ENCODE results near the gene MYO5B.
"Not testable (repeated sequence)": the region's sequence is repeated elsewhere in the genome, so short reads cannot be mapped to it uniquely, and the experiment has no call there.

Gene MYO5B

DNA sequence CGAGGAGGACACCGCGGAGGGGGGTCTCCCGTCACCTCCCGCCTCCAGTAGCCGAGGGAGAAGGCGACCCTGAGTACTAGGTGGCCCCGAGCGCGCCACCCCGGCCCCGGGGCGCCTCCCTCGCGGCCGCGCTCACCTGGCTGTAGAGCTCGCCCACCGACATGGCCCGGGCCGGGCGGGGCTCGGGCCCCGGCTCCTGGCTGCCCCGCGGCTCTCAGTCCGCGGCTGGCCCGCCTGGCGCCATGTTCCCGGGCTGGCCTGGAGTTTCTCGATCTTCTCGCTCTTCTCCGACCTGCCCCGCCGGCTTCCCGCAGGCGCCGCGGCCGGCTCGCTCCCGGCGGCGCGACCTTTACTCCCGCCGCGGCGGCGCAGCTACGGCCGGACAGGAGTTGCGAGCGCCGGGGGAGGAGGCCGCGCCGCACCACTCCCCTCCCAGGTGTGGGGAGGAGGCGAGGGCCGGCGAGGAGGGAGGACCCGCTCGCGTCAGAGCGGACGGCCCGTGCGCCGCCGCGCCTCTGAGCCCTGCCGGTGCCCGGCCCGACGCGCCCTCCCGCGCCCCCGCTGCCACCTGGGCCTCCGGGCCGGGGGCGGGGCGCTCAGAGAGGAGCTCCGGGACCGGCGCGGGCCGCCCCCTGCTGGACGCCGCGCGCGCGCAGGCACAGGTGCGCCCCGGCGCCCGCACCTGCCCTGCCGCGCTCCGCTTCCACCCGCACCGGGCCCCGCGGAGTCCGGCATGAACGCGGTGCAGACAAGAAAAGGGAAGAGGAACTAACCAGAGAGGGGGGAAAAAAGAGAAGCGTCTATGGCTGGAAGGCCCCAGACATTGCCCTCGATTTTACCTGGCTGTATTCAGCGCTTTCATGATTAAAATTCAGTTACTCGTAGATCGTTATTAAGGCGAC, at the start of gene MYO5B:
Gene MYO5B (minus strand): TSS at position 517 of the 902 bp plus-strand sequence. CDS start 354 bp downstream, at position 163.
- DNase-seq (ENCODE audit: low read depth in 2 of 2, low spot score in 1 of 2) = no peak

DNA sequence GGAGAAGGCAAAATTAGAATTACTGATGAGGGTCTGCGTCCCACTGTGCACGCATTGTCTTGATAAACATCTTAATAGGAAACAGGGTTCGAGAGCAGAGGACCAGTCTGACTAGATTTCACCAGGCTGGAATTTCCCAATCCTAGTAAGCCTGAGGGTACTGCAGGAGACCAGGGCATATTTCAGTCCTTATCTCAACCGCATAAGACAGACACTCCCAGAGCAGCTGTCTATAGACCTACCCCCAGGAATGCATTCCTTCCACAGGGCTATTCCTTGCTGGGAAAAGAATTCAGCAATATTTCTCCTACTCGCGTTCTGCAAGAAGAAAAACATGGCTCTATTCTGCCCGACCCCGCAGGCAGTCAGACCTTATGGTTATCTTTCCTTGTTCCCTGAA, 46.8 kb upstream of the MYO5B start:
- DNase-seq (ENCODE audit: low read depth in 2 of 2, low spot score in 1 of 2) = not testable (repeated sequence)

- DNase-seq (ENCODE audit: low read depth in 2 of 2, low spot score in 1 of 2) = no peak
These were observed 45.2 kb upstream of the MYO5B start for GRCh38 chr18:50240080-50240563.

DNA sequence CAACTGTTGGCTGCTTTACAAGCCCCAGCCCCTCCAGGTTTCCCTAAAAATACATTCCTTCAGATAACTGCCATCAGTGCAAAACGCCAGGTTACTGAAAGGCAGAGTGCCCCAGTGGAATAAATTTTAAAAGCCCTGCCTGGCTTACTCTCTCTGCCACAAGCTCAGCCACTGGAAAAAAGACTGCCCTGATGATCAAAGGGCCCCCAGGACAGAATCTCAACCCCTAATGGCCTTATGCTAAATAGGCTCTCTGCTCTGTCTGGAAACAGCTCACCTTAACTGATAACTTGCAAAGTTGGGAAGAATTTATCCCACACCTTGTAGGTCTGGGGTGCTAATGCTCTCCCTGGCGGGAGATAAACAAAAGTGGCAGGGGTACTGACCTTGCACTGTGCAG, 37.5 kb upstream of the MYO5B start:
- DNase-seq (ENCODE audit: low read depth in 2 of 2, low spot score in 1 of 2) = no peak

GRCh38 chr18:50231621-50232020, 36.7 kb upstream of the MYO5B start:
- DNase-seq (ENCODE audit: low read depth in 2 of 2, low spot score in 1 of 2) = no peak

DNA sequence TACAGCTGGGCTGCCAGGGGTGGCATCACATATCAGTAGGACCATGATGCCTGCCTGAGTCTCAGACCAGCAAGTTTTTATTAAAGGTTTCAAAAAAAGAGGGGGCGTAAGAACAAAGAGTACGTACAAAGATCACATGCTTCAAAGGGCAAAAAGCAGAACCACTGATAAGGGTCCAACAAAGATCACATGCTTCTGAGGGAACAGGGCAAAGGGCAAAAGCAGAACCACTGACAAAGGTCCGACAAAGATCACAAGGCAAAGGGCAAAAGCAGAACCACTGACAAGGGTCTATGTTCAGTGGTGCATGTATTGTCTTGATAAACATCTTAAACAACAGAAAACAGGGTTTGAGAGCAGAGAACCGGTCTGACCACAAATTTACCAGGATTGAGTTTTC, 25.3 kb upstream of the MYO5B start:
- DNase-seq (ENCODE audit: low read depth in 2 of 2, low spot score in 1 of 2) = not testable (repeated sequence)

GRCh38 chr18:50218432-50219197, 23.7 kb upstream of the MYO5B start:
- DNase-seq (ENCODE audit: low read depth in 2 of 2, low spot score in 1 of 2) = no peak

GRCh38 chr18:50209311-50209710, 14.4 kb upstream of the MYO5B start:
- no peak for DNase-seq (ENCODE audit: low read depth in 2 of 2, low spot score in 1 of 2)

DNA sequence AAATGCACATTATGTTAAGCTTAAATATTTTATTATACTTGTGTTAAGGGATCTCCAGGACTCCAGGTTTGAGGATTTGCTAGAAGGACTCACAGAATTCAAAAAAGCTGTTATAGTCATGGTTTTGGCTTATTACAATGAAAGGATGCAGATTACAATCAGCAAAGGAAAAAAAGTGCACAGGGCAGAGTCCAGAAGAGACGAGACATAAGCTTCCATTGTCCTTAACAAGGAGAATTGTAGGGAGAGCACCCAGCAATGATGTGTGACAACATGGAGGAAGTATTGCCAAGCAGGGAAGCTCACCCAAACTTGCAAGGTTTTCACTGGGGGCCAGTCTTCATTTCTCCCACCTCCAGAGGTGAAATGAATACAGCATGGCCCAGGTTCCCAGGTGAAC, 12.8 kb upstream of the MYO5B start:
- no peak for DNase-seq (ENCODE audit: low read depth in 2 of 2, low spot score in 1 of 2)

DNA sequence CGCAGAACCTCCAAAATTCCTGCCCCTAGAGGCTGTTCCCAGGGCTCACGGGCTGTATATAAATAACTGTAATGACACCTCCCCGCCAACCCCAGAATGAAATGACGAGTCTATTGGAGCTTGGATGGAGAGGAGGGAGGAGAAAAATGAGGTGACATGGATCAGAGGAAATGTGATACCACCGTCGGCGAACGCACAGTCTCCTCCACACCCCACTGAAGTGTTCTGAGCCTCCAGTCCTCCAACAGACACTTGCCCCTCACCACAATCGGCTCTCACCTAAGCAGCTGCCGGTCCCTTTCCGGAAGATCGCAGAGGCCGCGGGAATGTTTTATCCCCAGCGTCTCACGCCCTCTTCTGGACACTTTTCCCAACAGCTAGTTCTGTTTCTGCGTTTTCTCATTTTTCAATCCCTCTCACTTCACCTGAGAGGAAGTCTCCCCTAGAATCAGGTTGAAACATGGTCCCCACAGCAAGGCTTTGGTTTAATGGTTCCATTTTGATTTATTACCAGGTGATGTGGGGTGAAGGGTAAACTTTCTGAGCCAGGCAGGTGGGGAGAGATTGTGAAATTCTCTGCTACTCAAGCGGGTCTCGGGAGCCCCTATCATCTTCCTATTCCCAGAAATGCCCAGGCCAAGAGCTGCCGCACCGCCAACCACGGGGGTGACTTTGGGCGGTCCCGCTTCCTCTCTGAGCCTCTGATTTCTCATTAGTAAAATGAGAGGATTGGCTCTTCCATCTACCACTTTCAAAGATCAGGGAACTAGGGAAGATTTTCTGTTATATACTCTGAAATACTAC, 9.1 kb upstream of the MYO5B start:
- DNase-seq (ENCODE audit: low read depth in 2 of 2, low spot score in 1 of 2) = no peak

- DNase-seq (ENCODE audit: low read depth in 2 of 2, low spot score in 1 of 2) = no peak
These were observed 6.6 kb upstream of the MYO5B start for GRCh38 chr18:50201476-50202018.

DNA sequence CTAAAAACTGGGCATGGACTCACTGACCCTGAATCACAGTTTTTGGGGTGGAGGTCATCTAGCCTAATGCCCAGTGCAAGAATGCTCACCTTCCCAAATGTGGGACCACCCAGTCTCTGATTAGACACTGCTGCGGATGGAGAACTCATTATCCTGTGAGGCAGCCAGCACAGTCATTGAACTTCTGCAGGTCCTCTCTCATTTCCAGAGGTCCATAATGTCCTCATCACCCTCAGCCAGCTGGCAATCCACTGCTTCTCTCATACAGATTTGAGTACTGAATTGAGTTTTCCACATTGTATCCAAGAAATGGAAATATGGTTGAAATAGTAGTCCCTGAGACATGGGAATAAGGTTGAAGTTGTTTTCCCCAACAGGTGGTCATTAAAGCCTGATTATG, 5.0 kb upstream of the MYO5B start:
- no peak for DNase-seq (ENCODE audit: low read depth in 2 of 2, low spot score in 1 of 2)

DNA sequence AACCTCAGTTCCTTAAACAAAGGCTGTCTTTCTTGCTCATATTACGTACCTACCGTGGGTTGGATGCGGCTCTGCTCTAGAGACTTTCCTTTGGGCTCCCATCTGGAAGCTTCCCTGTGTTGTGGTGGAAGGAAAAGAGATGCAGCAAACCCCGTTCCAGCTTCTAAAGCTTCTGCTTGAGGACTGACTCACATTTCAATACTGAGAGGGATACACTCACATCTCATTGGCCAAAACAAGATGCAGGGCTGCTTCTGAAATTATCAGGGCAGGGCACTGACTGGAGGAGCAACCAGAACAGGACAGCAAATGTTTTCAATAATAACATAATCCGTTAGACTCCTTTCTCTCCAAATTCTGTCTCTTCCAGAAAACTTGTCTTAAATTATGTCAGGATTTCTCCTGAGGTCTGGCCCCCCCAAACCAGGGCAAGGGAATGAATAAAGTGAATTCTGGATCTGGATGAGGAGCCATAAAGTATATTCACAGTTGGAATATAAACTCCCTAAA, 4.5 kb upstream of the MYO5B start:
- DNase-seq (ENCODE audit: low read depth in 2 of 2, low spot score in 1 of 2) = no peak

DNA sequence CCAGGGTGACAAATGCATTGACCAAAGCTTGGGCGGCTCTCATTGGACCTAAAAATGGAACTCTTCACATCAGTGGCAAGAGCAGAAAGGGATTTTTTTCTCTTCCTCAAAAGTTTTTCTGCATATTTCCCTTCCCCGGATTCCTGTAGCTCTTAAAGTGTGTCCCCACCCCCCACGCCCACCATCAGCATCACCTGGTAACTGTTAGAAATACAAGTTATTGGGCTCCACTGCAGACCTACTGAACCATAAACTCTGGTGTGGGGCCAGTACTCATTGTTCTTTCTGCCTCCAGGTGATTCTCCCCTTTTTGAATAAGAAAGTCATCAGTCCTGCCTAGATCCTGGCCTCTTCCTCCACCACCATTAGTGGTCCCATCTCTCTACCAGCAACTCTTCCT, 1.3 kb upstream of the MYO5B start:
- no peak for DNase-seq (ENCODE audit: low read depth in 2 of 2, low spot score in 1 of 2)

DNA sequence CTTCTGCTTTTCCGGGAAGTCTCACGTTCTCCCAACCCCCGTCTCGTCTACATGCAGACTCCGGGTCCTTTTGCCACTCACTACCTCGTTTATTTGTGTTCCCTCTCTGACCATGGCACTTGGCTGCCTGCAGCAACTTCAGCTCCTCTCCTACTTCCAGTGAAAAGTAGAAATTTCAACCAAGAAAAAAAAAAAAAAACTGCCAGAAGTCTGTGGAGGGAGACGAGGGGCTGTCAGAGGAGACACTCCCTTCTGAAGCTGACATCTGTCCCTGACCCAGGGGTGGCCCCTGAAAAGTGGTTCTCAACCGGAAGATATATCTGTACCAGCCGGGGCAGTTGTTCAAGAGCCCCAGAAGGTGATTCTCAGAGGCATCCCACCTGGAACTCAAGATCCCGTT, 742 bp upstream of the MYO5B start:
- no peak for DNase-seq (ENCODE audit: low read depth in 2 of 2, low spot score in 1 of 2)

DNA sequence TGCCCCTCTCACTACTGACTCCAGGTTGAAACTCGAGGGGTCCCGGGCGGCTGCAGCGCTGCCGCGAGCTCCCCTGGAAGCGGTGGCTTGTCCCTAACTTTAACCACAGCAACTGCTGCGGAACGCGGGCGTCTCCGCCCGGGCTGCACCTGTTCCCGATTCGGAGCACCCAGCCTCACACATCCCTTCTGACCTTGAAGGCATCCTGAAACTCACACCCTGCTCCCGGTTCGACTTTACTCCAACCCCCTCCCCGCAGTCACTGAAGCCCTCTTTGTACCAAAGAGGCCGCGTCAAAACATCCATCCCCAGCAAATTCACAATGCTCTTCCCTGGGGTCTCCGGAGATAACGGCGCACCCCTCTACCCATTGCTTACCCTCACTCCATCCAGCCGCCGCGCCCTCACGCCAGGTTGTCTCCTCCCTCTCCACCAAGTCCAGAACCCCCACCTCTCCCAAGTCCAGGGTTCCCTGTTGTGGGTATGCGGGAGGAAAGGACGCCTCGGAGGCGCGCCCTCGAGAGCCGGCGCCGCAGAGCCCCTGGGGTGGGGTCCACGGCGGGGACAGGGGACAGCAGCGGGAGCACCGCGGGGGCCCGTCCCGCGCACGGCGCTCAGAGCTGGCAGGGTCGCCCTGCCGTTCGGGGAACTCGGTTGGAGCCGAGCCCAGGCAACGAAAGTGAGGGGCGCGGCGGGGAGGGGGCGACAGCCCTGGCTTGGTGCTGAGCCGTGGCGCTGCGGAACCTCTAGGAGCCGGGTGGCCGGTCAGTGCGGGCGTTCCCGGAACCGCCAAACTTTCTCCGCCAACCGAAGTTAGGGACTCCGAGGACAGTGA, 934 bp downstream of the MYO5B start:
- DNase-seq (ENCODE audit: low read depth in 2 of 2, low spot score in 1 of 2) = no peak

DNA sequence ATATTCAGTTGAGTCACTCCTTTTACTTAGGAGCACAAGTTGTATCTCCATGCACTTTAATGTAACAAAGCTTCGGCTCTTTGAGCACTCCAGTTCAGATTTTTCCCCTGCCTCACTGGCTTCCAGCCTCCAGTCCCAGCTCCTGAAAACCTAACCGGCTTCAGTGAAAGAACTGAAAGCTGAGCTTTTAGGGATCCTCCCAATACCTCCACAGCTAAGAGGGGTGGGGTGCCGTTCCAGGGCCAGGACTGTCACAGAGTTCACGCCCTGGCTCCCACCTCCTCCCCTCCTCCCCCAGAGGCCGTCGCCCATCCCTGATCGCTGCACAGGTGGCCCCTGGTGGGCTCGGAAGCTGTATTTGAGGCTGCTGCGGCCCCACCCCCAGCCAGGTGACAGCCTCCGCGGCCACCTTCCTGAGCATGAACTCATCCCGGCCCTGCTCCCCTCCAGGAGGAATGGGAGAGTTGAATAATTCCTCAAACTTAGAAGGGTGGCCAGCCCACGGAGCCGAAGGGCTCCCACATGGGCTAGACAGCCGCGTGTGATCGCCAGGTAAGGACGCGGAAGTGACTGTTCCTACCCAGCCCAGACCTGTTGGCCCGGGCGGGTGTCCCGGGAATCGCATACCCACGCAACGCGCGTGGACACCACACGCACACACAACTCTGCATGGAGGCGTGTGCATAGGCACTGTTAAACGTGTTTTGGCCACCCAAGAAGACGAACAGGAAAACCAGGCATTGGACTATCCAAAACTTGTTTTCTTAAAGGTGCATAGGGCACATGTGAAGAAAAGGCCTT, 1.8 kb downstream of the MYO5B start:
- DNase-seq (ENCODE audit: low read depth in 2 of 2, low spot score in 1 of 2) = no peak

DNA sequence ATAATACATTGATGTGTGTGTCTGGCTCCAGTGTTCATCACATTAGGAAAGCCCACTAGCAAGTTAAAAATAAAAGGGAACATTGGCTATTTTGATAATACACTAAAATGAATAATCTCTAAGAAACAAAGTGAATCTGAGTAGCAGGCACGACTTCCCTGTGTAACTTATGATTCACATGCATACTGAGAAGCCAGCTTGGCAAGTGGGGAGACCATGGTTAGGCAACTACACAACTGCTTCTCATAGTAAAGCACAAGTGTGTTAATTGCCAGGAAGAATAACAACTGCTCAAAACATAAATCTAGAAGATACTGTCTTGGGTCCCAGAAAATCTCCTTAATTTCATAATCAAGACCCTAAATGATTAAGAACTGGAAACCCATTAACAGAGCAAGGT, 4.0 kb downstream of the MYO5B start:
- DNase-seq (ENCODE audit: low read depth in 2 of 2, low spot score in 1 of 2) = no peak

- DNase-seq (ENCODE audit: low read depth in 2 of 2, low spot score in 1 of 2) = no peak
These were observed 4.7 kb downstream of the MYO5B start for GRCh38 chr18:50190236-50190635.
